ENCODE measurements around the gene TMPRSS11E. TPM values are rescaled to one million over a fixed set of nuclear protein-coding genes. Genes with fewer than 3 reads are reported as not detected.

TMPRSS11E gene
- total RNA-seq, 2 experiments from 2014 or later, result 0.11 TPM; not detected in 1

GRCh38 chr4:68416591-68416990, 30.7 kb upstream of the TMPRSS11E start:
- H3K27me3 Mint-ChIP-seq, result no peaks in the 10 kb centered on the region
- intact Hi-C loops (cut with micrococcal nuclease), result no loop called here
- no peak for DNase-seq
- no peak overlapping the region for H3K27ac Mint-ChIP-seq
- ChIA-PET CTCF (no interaction called here), POLR2A (no interaction called here)
- no peaks in the 10 kb centered on the region for H3K36me3 Mint-ChIP-seq (ENCODE audit: low read depth)
- H3K4me3 Mint-ChIP-seq, result no peak overlapping the region
- no peak for ATAC-seq
- H3K9me3 Mint-ChIP-seq, result no peaks in the 10 kb centered on the region
- peaks cover 2% of the 10 kb centered on the region for H3K4me1 Mint-ChIP-seq (ENCODE audit: low read depth)
- TF ChIP-seq CTCF (IDR thresholded peaks at IDR 0.05), result no peak

- POLR2A ChIA-PET, result no interaction called here
- Mint-ChIP-seq H3K4me1 (ENCODE audit: low read depth) (no peaks in the 10 kb centered on the region), H3K36me3 (ENCODE audit: low read depth) (peaks cover 5% of the 10 kb centered on the region), H3K27me3 (no peaks in the 10 kb centered on the region), H3K4me3 (no peak overlapping the region), H3K9me3 (no peaks in the 10 kb centered on the region), H3K27ac (no peak overlapping the region)
- CTCF ChIA-PET, result no interaction called here
- intact Hi-C loops (cut with micrococcal nuclease), result no loop called here
- ATAC-seq (no peak), DNase-seq (no peak)
- no peak for TF ChIP-seq CTCF (IDR thresholded peaks at IDR 0.05)
Measured at GRCh38 chr4:68426516-68426915, 20.7 kb upstream of the TMPRSS11E start.

GRCh38 chr4:68430337-68430736, 16.9 kb upstream of the TMPRSS11E start:
- no peak for DNase-seq
- intact Hi-C loops (cut with micrococcal nuclease), result no loop called here
- ChIA-PET POLR2A (no interaction called here), CTCF (interaction anchor here (1.2 kb wide), 1 partner anchor 54 kb away, joined by 5 read pairs; no protein-coding TSS in a partner anchor)
- Mint-ChIP-seq H3K4me3 (no peak overlapping the region), H3K36me3 (ENCODE audit: low read depth) (no peaks in the 10 kb centered on the region), H3K27me3 (no peaks in the 10 kb centered on the region), H3K27ac (no peak overlapping the region), H3K9me3 (peaks cover 3% of the 10 kb centered on the region), H3K4me1 (ENCODE audit: low read depth) (peaks cover 11% of the 10 kb centered on the region)
- no peak for TF ChIP-seq CTCF (IDR thresholded peaks at IDR 0.05)
- ATAC-seq, result no peak

- H3K9me3 Mint-ChIP-seq, result peaks cover 3% of the 10 kb centered on the region
- H3K4me3 Mint-ChIP-seq, result no peak overlapping the region
- TF ChIP-seq CTCF (IDR thresholded peaks at IDR 0.05), result no peak
- ChIA-PET CTCF (no interaction called here), POLR2A (no interaction called here)
- H3K4me1 Mint-ChIP-seq (ENCODE audit: low read depth), result peaks cover 22% of the 10 kb centered on the region
- no peak overlapping the region for H3K27ac Mint-ChIP-seq
- H3K27me3 Mint-ChIP-seq, result no peaks in the 10 kb centered on the region
- DNase-seq, result no peak
- no peak for ATAC-seq
- peaks cover 2% of the 10 kb centered on the region for H3K36me3 Mint-ChIP-seq (ENCODE audit: low read depth)
- intact Hi-C loops (cut with micrococcal nuclease), result no loop called here
Measured at GRCh38 chr4:68432320-68432719, 14.9 kb upstream of the TMPRSS11E start.

- peaks cover 2% of the 10 kb centered on the region for H3K36me3 Mint-ChIP-seq (ENCODE audit: low read depth)
- peaks cover 3% of the 10 kb centered on the region for H3K9me3 Mint-ChIP-seq
- intact Hi-C loops (cut with micrococcal nuclease), result no loop called here
- no peak overlapping the region for H3K4me3 Mint-ChIP-seq
- H3K27ac Mint-ChIP-seq, result no peak overlapping the region
- H3K27me3 Mint-ChIP-seq, result no peaks in the 10 kb centered on the region
- ChIA-PET CTCF (no interaction called here), POLR2A (no interaction called here)
- H3K4me1 Mint-ChIP-seq (ENCODE audit: low read depth), result peaks cover 22% of the 10 kb centered on the region
- DNase-seq, result no peak
- TF ChIP-seq CTCF (IDR thresholded peaks at IDR 0.05), result no peak
- ATAC-seq, result no peak
Measured at GRCh38 chr4:68433582-68433981, 13.7 kb upstream of the TMPRSS11E start.

Data from activated CD8-positive, alpha-beta T cell treated with anti-CD3 and anti-CD28 coated beads for 36 hours (primary cell).